ENCODE measurements around the gene ADD3. TPM values are rescaled to one million over a fixed set of nuclear protein-coding genes. Genes with fewer than 3 reads are reported as not detected.

Gene ADD3
- total RNA-seq, 3 donors from 2014 or later (not counting 1 experiment from before 2014, with no cell fraction given), result 341 to 437 (median 344) TPM

- H3K9me3 Mint-ChIP-seq, result no peaks in the 10 kb centered on the region
- intact Hi-C loops (cut with micrococcal nuclease), result no loop called here
- no peaks in the 10 kb centered on the region for H3K36me3 ChIP-seq (ENCODE audit: control insufficient read depth, insufficient read depth, low read length)
- H3K27ac Mint-ChIP-seq, result peak overlapping the region; percentile 69 to 78
- DNase-seq (no peak), ATAC-seq (peak in 2 of 3 donors; percentile 26 to 41)
- no peak for TF ChIP-seq CTCF (IDR thresholded peaks at IDR 0.05)
- no peak overlapping the region for H3K4me3 ChIP-seq (ENCODE audit: low read length)
- no peaks in the 10 kb centered on the region for H3K27me3 ChIP-seq (ENCODE audit: control insufficient read depth, insufficient read depth, low read length)
- H3K9me3 ChIP-seq (ENCODE audit: control insufficient read depth, insufficient read depth, low read length), result no peaks in the 10 kb centered on the region
- no CpG with 5 or more reads among the region's 4 CpGs for WGBS (ENCODE audit: insufficient coverage)
- peaks cover 60 to 66% of the 10 kb centered on the region in 2 donors for H3K4me1 Mint-ChIP-seq
- peak overlapping the region; percentile 1 for H3K27ac ChIP-seq (ENCODE audit: low read length)
- no peaks in the 10 kb centered on the region for H3K27me3 Mint-ChIP-seq (ENCODE audit: low read depth in 2 of 2)
- peaks cover 4% of the 10 kb centered on the region for H3K4me1 ChIP-seq (ENCODE audit: control insufficient read depth, insufficient read depth, low read length)
- peak overlapping the region; percentile 45 for H3K4me3 Mint-ChIP-seq
- H3K36me3 Mint-ChIP-seq, result no peaks in the 10 kb centered on the region
Observed at GRCh38 chr10:110023785-110024465, 16.1 kb downstream of the ADD3 start.

GRCh38 chr10:110029450-110029849 is 21.7 kb downstream of the ADD3 start:
- TF ChIP-seq CTCF (IDR thresholded peaks at IDR 0.05), result no peak
- H3K4me3 ChIP-seq (ENCODE audit: low read length), result no peak overlapping the region
- H3K9me3 ChIP-seq (ENCODE audit: control insufficient read depth, insufficient read depth, low read length), result no peaks in the 10 kb centered on the region
- intact Hi-C loops (cut with micrococcal nuclease), result no loop called here
- no peaks in the 10 kb centered on the region for H3K27me3 ChIP-seq (ENCODE audit: control insufficient read depth, insufficient read depth, low read length)
- no peak overlapping the region for H3K4me3 Mint-ChIP-seq
- no peak overlapping the region for H3K27ac ChIP-seq (ENCODE audit: low read length)
- peaks cover 37 to 44% of the 10 kb centered on the region in 2 donors for H3K4me1 Mint-ChIP-seq
- 100% methylated on average over 1 of the region's 2 CpGs for WGBS (ENCODE audit: insufficient coverage)
- ATAC-seq (no peak), DNase-seq (no peak)
- no peaks in the 10 kb centered on the region for H3K27me3 Mint-ChIP-seq (ENCODE audit: low read depth in 2 of 2)
- no peaks in the 10 kb centered on the region for H3K9me3 Mint-ChIP-seq
- H3K36me3 Mint-ChIP-seq, result no peaks in the 10 kb centered on the region
- H3K36me3 ChIP-seq (ENCODE audit: control insufficient read depth, insufficient read depth, low read length), result peaks cover 5% of the 10 kb centered on the region
- H3K4me1 ChIP-seq (ENCODE audit: control insufficient read depth, insufficient read depth, low read length), result peaks cover 4% of the 10 kb centered on the region
- no peak overlapping the region for H3K27ac Mint-ChIP-seq

GRCh38 chr10:110032801-110033700 is 25.3 kb downstream of the ADD3 start:
- DNase-seq, result no peak
- ATAC-seq, result no peak
- Mint-ChIP-seq H3K27ac (peak overlapping the region in 1 of 2 donors; percentile 31), H3K36me3 (no peaks in the 10 kb centered on the region), H3K9me3 (no peaks in the 10 kb centered on the region), H3K27me3 (ENCODE audit: low read depth in 2 of 2) (no peaks in the 10 kb centered on the region), H3K4me1 (peaks cover 37 to 58% of the 10 kb centered on the region in 2 donors), H3K4me3 (no peak overlapping the region)
- H3K27ac ChIP-seq (ENCODE audit: low read length), result no peak overlapping the region
- no peak overlapping the region for H3K4me3 ChIP-seq (ENCODE audit: low read length)
- H3K9me3 ChIP-seq (ENCODE audit: control insufficient read depth, insufficient read depth, low read length), result no peaks in the 10 kb centered on the region
- intact Hi-C loops (cut with micrococcal nuclease), result no loop called here
- peaks cover 5% of the 10 kb centered on the region for H3K36me3 ChIP-seq (ENCODE audit: control insufficient read depth, insufficient read depth, low read length)
- peaks cover 8% of the 10 kb centered on the region for H3K4me1 ChIP-seq (ENCODE audit: control insufficient read depth, insufficient read depth, low read length)
- no peaks in the 10 kb centered on the region for H3K27me3 ChIP-seq (ENCODE audit: control insufficient read depth, insufficient read depth, low read length)
- WGBS (ENCODE audit: insufficient coverage), result 90% methylated on average over 2 of the region's 4 CpGs
- no peak for TF ChIP-seq CTCF (IDR thresholded peaks at IDR 0.05)

All from natural killer cell (primary cell).